NCI-H2227 (cell line): ENCODE data around the gene ADAP1.
A peak's percentile ranks its signal among the peaks of the same experiment; 100 is the strongest.
"Not testable (repeated sequence)": the region's sequence is repeated elsewhere in the genome, so short reads cannot be mapped to it uniquely, and the experiment has no call there.

Experiments used
- DNase-seq: peaks from one replicate; lab custom pipeline; 2025; ENCODE audit not compliant: unreplicated experiment; lab: John Stamatoyannopoulos, UW

ADAP1 gene

DNA sequence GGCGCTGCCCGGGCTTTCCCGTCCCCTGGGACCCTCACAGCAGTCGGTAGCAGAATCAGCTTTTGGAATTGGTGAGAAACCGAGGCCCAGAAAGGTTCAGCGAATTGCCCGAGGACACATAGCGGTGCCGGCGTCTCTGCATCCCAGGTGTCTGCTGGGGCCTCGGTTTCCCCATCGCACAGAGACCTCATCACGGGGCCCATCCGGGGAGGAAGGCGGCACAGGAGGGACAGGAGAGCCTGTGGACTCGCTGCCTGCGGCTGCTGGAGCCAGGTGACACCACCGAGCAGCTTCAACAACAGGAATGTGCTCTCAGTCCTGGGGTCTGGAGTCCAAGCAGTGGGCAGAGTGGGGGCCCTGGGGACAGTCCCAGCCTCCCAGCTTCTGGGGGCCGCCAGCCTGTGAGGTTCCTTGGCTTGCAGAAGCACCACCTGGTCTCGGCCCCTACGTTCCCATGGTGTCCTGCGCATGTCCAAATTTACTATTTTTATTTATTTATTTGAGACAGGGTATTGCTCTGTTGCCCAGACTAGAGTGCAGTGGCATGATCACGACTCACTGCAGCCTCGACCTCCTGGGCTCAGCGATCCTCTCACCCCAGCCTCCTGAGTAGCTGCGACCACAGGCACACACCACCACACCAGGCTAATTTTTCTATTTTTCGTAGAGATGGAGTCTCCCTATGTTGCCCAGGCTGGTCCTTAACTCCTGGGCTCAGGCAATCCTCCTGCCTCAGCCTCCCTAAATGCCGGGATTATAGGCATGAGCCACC lies 21.4 kb upstream of the ADAP1 start:
- no peak for DNase-seq

DNA sequence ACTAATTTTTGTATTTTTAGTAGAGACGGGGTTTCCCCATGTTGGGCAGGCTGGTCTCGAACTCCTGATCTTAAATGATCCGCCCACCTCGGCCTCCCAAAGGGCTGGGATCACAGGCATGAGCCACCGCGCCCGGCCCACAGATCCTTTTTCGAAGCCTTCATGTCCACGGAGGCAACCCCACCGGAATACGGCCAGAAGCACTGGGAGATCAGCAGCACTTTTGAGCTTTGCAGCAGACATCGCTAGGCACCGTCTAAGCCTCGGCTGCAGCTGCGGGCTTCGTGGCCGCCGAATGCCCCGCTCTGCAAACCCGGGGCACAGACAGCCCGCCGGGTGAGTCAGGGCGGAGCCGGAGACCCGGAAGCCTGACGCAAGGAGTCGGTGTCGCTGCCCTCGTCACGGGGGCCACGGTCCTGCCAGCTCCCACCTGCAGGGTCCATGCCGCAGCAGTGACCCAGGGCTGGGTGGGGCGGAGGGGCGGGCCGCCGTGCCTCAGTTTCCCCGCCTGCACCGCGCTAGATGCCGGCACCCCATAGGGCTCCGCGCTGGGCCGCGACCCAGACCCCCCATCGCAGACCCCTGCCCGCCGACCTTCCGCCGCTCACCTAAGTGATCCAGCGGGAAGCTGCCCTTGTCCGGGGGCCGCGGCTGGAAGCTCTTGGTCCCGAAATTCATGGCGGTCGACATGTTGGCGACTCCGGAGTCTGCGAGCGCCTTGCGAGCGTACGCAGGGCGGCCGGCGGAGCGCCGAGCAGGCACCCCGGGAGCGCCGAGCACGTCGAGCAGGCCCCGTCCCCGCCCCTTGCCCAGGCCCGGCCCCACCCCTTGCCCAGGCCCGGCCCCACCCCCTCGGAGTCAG lies 20.6 kb upstream of the ADAP1 start, which contains the start of gene COX19:
Gene COX19, minus strand, starts transcription at position 730 of the 862 bp plus-strand sequence. Its CDS starts 40 bp downstream, at position 690.
- DNase-seq = peak; percentile 88

GRCh38 chr7:974172-974571 lies 19.7 kb upstream of the ADAP1 start:
- no peak for DNase-seq

- no peak for DNase-seq
Observed at GRCh38 chr7:973312-973711, 18.8 kb upstream of the ADAP1 start.

- DNase-seq = no peak
Observed at GRCh38 chr7:972676-973309, 18.3 kb upstream of the ADAP1 start.

DNA sequence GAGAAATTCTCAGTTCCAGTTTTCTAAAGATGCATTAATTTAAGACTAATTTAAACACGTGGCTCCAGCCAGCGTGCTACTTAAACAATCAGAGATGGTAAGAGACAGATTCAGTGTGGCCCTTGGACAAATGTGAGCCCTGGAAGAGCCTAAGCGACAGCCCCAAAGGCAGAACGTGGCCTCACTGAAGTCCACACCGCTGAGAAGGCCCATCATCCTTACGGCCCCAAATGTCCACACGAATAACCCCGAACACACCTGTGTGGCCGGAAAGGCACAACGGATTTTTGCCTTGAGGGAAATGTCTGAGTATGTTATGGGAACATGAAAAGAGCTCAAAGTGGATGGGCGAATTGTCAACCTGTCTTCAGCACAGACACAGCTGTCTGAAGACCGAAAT lies 17.6 kb upstream of the ADAP1 start:
- no peak for DNase-seq

DNA sequence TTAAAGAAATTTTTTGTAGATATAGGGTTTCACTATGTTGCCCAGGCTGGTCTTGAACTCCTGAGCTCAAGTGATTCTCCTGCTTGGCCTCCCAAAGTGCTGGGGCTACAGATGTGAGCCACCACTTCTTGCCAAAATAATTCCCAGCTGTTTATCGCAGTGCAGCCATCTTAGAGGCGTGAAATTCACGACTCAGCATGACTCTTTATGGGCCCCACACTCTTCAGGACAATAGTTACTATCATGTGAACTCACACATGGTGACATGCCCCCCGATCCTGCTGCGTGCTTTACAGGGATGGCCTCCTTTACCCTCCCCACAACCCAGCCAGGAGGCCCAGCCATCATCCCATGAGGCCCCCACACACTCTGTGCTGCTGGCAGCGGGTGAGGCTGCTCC lies 16.3 kb upstream of the ADAP1 start:
- no peak for DNase-seq

GRCh38 chr7:969403-969802 lies 14.9 kb upstream of the ADAP1 start:
- DNase-seq = no peak

DNA sequence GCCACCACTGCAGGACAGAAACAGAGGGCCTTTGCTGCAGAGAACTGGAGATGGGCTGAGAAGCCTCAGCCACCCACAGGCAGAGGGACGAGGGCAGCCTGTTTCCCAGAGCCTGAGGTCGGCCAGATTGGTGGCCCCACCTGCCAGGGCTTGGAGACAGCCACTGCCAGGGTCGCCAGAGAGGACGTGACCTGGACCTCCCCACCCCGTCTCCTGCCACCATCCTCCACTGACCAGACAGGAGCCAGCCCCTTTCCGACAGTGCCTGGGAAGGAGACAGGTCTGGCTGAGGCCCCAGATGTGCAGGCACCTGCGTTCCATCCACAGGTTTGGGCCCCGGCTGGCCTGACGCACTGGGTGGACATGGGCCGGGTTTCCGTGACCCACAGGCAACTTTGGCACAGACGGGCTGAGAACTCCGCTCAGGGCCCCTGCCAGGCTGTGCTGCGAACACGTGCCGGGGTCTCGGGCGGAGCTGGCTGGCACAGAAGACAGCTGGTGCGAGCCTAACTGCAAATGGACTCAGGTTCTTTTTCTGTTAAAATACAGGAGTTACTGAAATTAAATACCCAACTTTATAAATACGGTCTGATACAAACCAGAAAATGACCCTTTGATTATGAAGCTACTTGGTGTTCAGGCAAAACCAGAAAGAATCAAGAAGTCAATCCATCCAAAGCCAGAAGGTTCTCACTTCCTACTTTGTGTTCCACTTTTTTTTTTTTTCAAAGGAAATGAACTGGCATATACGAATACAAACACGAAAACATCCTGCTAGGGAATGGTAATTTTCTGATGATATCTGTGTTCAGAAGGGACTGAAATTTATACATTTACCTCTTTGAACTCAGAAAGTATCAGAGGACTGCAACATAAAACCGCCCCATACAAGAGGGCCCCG lies 14.0 kb upstream of the ADAP1 start:
- DNase-seq = no peak

DNA sequence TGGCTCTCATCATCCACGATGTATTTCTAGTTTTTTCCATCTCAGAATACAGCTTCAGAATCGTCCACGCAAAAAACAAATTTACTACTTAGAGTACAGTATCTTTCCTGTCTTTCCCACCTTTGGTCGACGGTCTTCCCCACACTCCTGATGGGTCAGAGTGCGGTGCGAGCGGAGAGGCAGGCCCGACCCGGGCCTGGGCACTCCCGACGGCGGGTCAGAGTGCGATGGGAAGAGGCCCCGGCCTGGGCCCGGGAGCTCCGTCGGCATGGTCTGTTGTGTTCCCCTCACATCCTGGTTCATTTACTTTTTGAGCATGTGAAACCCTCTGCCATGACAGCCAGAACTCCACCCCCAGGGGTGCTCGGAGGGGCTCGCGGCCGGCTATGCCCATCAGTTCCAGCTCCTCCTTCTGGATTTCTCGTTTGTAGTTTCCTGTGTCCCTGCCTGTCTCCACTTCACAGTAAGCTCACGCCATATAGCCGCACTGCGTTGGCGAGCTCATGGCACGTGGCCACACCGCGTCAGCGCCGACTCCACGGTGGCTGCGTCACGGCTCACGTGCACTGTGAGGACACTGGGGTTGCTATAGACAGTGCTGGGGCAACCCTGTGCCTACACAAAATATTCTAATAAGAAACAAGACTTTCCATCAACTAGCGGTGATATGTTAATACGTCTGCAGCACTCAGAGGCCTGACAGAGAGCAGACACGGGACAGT lies 13.0 kb upstream of the ADAP1 start:
- no peak for DNase-seq

- no peak for DNase-seq
Observed at GRCh38 chr7:966291-967069, 12.0 kb upstream of the ADAP1 start.

- DNase-seq = no peak
Observed at GRCh38 chr7:964401-965231, 10.1 kb upstream of the ADAP1 start.

GRCh38 chr7:963236-964078 lies 9.0 kb upstream of the ADAP1 start:
- DNase-seq = no peak

DNA sequence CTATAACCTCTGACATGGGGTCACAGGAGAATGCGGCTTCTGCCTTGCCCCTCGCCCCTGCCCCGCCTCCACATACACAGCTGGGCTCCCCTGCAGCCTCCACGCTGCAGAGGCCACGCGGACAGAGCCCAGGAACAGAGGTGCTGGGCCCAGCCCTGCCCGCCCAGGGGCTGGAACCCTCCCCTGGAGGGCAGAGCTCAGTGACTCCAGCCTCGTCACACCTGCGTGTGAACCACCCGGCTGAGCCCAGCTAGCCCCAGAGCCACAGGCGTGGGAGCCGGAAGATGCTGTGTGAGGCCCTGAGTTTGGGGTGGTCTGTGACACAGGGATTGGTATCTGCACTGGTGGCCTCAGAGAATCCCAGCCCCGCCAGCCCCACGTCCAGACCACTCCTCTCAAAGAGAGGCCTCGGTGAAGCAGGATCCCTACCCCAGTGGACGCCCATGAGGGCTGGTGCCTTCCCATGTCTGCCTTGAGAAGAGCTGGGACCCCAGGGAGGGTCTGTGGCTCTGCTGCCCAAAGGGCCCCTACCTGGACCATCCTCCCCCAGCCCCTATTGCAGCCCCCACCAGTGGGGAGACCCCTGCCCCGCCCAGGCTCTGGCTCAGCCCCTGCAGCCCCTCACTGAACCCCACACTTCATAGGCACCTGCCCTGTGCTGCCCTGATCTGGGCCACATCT lies 8.1 kb upstream of the ADAP1 start:
- DNase-seq = no peak

DNA sequence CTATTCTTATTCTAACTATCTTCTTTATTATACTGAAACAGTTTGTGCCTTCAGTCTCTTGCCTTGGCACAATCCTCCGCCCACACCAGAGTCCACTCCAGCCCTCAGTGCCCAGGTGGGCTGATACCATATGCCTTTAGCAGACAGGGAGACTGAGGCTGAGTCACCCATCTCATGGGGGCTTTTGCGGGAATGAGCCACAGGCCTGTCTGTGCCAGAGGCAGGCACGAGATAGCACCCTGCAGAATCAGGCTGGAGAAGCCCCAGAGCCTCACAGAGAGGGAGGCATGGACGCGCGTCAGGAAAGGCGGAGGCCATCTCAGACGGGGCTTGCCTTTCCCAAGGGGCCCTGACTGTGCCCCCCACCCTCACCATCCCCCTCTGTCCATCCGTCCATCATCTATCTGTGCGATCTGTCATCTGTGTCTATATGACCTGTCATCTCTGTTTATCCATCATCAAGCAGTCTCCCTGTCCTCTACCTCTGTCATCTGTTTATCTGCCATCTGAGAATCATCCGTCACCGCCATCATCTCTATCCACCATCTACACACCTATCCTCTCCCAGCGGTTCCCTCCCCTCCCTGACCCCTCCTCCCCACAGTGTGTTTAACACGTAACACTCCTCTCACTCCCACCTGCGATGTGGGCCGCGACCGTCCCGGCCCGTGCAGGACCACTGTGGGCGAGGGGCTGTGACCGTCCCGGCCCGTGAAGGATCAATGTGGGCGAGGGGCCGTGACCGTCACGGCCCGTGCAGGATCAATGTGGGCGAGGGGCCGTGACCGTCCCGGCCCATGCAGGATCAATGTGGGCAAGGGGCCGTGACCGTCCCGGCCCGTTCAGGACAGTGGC lies 7.3 kb upstream of the ADAP1 start:
- DNase-seq = no peak

GRCh38 chr7:960972-961371 lies 6.5 kb upstream of the ADAP1 start:
- DNase-seq = not testable (repeated sequence)
